SK-N-SH treated with all-trans-retinoic acid at 6 μM for 48 hours (cell line): Measurements from ENCODE around the gene CNTNAP2.

Experiments
- ESRRG ChIP-seq: fragments of 250-450 bp; sonication (Bioruptor Pico); IDR thresholded peaks from 2 replicates; pipeline ENCODE4 v1.6.1; 2021; ENCODE audit warnings: mild to moderate bottlenecking
- PPARA ChIP-seq: fragments of 250-450 bp; sonication (Bioruptor Pico); IDR thresholded peaks from 2 replicates; pipeline ENCODE4 v1.5.0; 2020; ENCODE audit warnings: mild to moderate bottlenecking, borderline replicate concordance
- TOX ChIP-seq: fragments of 250-450 bp; sonication (Bioruptor Pico); IDR thresholded peaks from 2 replicates; pipeline ENCODE4 v1.8.0; 2021; ENCODE audit warnings: mild to moderate bottlenecking, moderate library complexity, borderline replicate concordance
- ZFP3 ChIP-seq: fragments of 250-450 bp; sonication (Bioruptor Pico); IDR thresholded peaks from 2 replicates; pipeline ENCODE4 v1.5.0; 2020; ENCODE audit warnings: mild to moderate bottlenecking, moderate library complexity
- ZFP30 ChIP-seq: fragments of 450-650 bp; formaldehyde crosslinking; IDR thresholded peaks from 2 replicates; pipeline ENCODE4 v1.5.0; 2022; ENCODE audit warnings: mild to moderate bottlenecking, moderate library complexity
- ZNF70 ChIP-seq: fragments of 450-650 bp; formaldehyde crosslinking; IDR thresholded peaks from 2 replicates; pipeline ENCODE4 v1.5.0; 2020; ENCODE audit warnings: mild to moderate bottlenecking, moderate library complexity
- TF ChIP-seq, protein P1 (sequence below): fragments of 250-450 bp; sonication (Bioruptor Pico); IDR thresholded peaks from 2 replicates; pipeline ENCODE4 v1.8.0; 2020; ENCODE audit warnings: mild to moderate bottlenecking, moderate library complexity, borderline replicate concordance
- TF ChIP-seq, protein P2 (sequence below): fragments of 250-450 bp; sonication (Bioruptor Pico); IDR thresholded peaks from 2 replicates; pipeline ENCODE4 v1.5.1; 2020; ENCODE audit warnings: low read depth, mild to moderate bottlenecking, moderate library complexity

DNA sequence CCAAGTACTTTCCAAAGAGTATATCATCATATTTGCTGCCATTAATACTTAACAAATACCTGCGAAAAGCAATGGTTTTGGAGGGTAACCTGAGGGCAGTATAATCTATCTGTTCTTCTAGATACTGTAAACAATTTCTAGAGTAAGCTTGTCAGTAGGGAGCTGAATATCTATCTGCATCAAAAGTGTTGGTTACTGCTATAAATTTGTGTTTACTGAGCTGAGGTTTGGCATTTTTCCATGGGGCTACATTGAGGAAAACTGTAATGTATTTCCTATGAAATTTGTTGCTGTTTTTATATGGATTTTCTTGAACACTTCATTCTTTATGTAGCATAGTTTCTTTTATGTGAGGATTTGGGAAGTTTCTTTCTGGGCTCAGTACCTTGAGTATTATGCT, 913.4 kb downstream of the CNTNAP2 start:
- TF ChIP-seq ESRRG (CRISPR knock-in tag) (no peak), TOX (no peak), PPARA (CRISPR knock-in tag) (no peak), ZNF70 (CRISPR knock-in tag) (no peak), ZFP30 (CRISPR knock-in tag) (no peak), ZFP3 (no peak)
- TF ChIP-seq, protein P1, sequence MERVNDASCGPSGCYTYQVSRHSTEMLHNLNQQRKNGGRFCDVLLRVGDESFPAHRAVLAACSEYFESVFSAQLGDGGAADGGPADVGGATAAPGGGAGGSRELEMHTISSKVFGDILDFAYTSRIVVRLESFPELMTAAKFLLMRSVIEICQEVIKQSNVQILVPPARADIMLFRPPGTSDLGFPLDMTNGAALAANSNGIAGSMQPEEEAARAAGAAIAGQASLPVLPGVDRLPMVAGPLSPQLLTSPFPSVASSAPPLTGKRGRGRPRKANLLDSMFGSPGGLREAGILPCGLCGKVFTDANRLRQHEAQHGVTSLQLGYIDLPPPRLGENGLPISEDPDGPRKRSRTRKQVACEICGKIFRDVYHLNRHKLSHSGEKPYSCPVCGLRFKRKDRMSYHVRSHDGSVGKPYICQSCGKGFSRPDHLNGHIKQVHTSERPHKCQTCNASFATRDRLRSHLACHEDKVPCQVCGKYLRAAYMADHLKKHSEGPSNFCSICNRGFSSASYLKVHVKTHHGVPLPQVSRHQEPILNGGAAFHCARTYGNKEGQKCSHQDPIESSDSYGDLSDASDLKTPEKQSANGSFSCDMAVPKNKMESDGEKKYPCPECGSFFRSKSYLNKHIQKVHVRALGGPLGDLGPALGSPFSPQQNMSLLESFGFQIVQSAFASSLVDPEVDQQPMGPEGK (CRISPR knock-in tag): no peak
- TF ChIP-seq, protein P2, sequence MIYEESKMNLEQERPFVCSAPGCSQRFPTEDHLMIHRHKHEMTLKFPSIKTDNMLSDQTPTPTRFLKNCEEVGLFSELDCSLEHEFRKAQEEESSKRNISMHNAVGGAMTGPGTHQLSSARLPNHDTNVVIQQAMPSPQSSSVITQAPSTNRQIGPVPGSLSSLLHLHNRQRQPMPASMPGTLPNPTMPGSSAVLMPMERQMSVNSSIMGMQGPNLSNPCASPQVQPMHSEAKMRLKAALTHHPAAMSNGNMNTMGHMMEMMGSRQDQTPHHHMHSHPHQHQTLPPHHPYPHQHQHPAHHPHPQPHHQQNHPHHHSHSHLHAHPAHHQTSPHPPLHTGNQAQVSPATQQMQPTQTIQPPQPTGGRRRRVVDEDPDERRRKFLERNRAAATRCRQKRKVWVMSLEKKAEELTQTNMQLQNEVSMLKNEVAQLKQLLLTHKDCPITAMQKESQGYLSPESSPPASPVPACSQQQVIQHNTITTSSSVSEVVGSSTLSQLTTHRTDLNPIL: no peak
